Lower leg skin (tissue), 4 donors: ENCODE data around the gene RASSF1. TPM values are rescaled to one million over a fixed set of nuclear protein-coding genes. Genes with fewer than 3 reads are reported as not detected.

ENCODE experiments used
- DNase-seq, 2 donors: peaks; one replicate each; pipeline ENCODE4 v3.0.0-alpha.2; 2019; ENCODE audit warnings: low spot score in 2 of 2
- H3K4me3 ChIP-seq: fragments of 200-600 bp; sonication (generic); 2 replicates; pipeline ENCODE4 v1.5.1; 2017; ENCODE audit warnings: mild to moderate bottlenecking, low read depth; ENCODE audit not compliant: poor library complexity, severe bottlenecking
- CTCF ChIP-seq, 3 donors: fragments of 450-650 bp; IDR thresholded peaks; one replicate each; pipeline ENCODE4 v1.5.1; 2016; ENCODE audit warnings: antibody characterized with exemption in 3 of 3, mild to moderate bottlenecking in 3 of 3, moderate library complexity in 2 of 3
- POLR2A ChIP-seq, 2 donors: fragments of 450-650 bp; IDR thresholded peaks; one replicate each; pipeline ENCODE4 v1.6.1; 2016 to 2017; ENCODE audit warnings: antibody characterized with exemption in 2 of 2, mild to moderate bottlenecking in 1 of 2, moderate library complexity in 1 of 2
- WGBS, 2 donors: methylation state at CpG; one replicate each; pipeline ENCODE4 v1.1.5; 2018; 5-methylcytosine and 5-hydroxymethylcytosine counted together
- intact Hi-C: fragments of 100-400 bp; cut with DNase I; formaldehyde crosslinking; loops from one replicate; pipeline ENCODE4 v1.15.0; 2023; ENCODE audit warnings: low total_unique reads
- total RNA-seq, 4 donors: library from RNA; depleted of rRNA; stranded (reverse); fragments of >200 nt; gene quantifications; one replicate each; pipeline ENCODE4 v1.1.0, GENCODE V29; 2016

The RASSF1 gene
- total RNA-seq, 4 donors from 2014 or later: 33.5 to 50.0 (median 47.2) TPM

- TF ChIP-seq CTCF (IDR thresholded peaks at IDR 0.05) (no peak), POLR2A (IDR thresholded peaks at IDR 0.05) (no peak)
- intact Hi-C loops: no loop called here
- WGBS, 2 donors: 88 to 89% methylated on average over 20 to 24 of the region's 32 CpGs
- no peak overlapping the region for H3K4me3 ChIP-seq
- DNase-seq: peak; percentile 19 to 87
These were observed 38.3 kb downstream of the RASSF1 start for GRCh38 chr3:50302095-50303012.

- DNase-seq: no peak
- 83% methylated on average over 6 of the region's 6 CpGs for WGBS, 2 donors
- H3K4me3 ChIP-seq: no peak overlapping the region
- TF ChIP-seq POLR2A (IDR thresholded peaks at IDR 0.05) (no peak), CTCF (IDR thresholded peaks at IDR 0.05) (no peak)
- intact Hi-C loops: no loop called here
These were observed 39.9 kb downstream of the RASSF1 start for GRCh38 chr3:50300681-50301254.

- TF ChIP-seq POLR2A (IDR thresholded peaks at IDR 0.05) (no peak), CTCF (IDR thresholded peaks at IDR 0.05) (no peak)
- intact Hi-C loops: no loop called here
- 40 to 51% methylated on average over 12 of the region's 12 CpGs for WGBS, 2 donors
- H3K4me3 ChIP-seq: no peak overlapping the region
- peak in 1 of 2 donors; percentile 66 for DNase-seq
These were observed 40.5 kb downstream of the RASSF1 start for GRCh38 chr3:50299929-50300680.

- intact Hi-C loops: no loop called here
- 2% methylated on average over 10 to 12 of the region's 12 CpGs for WGBS, 2 donors
These were observed 41.1 kb downstream of the RASSF1 start for GRCh38 chr3:50299638-50299928.

More at GRCh38 chr3:50299638-50299928, 41.1 kb downstream of the RASSF1 start:
- no peak for TF ChIP-seq POLR2A (IDR thresholded peaks at IDR 0.05)
- no peak for TF ChIP-seq CTCF (IDR thresholded peaks at IDR 0.05)
- DNase-seq: no peak
- no peak overlapping the region for H3K4me3 ChIP-seq
